HEK293 (cell line): ENCODE data around the gene COG6.

Source experiments
- CTCF ChIA-PET: fragments of 350-600 bp; formaldehyde crosslinking; extraction: SDS; loops from one replicate; lab custom pipeline; 2021; ENCODE audit warnings: antibody characterized with exemption; lab: Yijun Ruan, JAX
- POLR2A ChIA-PET: fragments of 300-600 bp; formaldehyde crosslinking; extraction: SDS; loops from one replicate; lab custom pipeline; 2020; ENCODE audit warnings: antibody characterized with exemption, inconsistent platforms; lab: Yijun Ruan, JAX
- H3K27ac ChIP-seq: fragments of 200-500 bp; sonication (Bioruptor generic); 2 replicates; pipeline ENCODE4 v1.5.1; 2014; ENCODE audit warnings: low read depth, low read length, control low read depth, inconsistent platforms; ENCODE audit errors: extremely low read depth
- H3K36me3 ChIP-seq, 2 experiments: fragments of 200-500 bp in 1 of 2; sonication (Bioruptor generic) in 1 of 2; 1 replicate in 1 of 2; 2 replicates in 1 of 2; pipeline ENCODE4 v1.5.1; 2014 to 2017; ENCODE audit warnings: inconsistent platforms in 2 of 2, low read length in 2 of 2; ENCODE audit not compliant: control insufficient read depth in 2 of 2, insufficient read depth in 1 of 2
- H3K4me1 ChIP-seq: fragments of 200-500 bp; sonication (Bioruptor generic); 2 replicates; pipeline ENCODE4 v1.5.1; 2014; ENCODE audit warnings: mild to moderate bottlenecking, low read length, inconsistent platforms; ENCODE audit not compliant: control insufficient read depth, insufficient read depth
- H3K4me3 ChIP-seq: 2 replicates; pipeline ENCODE4 v1.5.1; 2011; ENCODE audit warnings: low read depth, mild to moderate bottlenecking, control low read depth, low read length, moderate library complexity
- H3K9me3 ChIP-seq: fragments of 200-500 bp; sonication (Bioruptor generic); 2 replicates; pipeline ENCODE4 v1.5.1; 2014; ENCODE audit warnings: low read depth, low read length, inconsistent platforms; ENCODE audit not compliant: control insufficient read depth, insufficient read depth
- BCL11B ChIP-seq: fragments of 450-650 bp; formaldehyde crosslinking; IDR thresholded peaks from 2 replicates; pipeline ENCODE4 v1.5.1; 2016; ENCODE audit warnings: low read depth, missing biosample characterization, missing genetic modification characterization
- HOXC10 ChIP-seq: sonication (generic); formaldehyde crosslinking; IDR thresholded peaks from 2 replicates; pipeline ENCODE4 v1.8.1; 2023; ENCODE audit warnings: mild to moderate bottlenecking, missing genetic modification reagents
- IKZF3 ChIP-seq: fragments of 450-650 bp; IDR thresholded peaks from 2 replicates; pipeline ENCODE4 v1.5.0; 2018; ENCODE audit warnings: missing biosample characterization, mild to moderate bottlenecking, missing genetic modification characterization, moderate library complexity
- KLF1 ChIP-seq: fragments of 450-650 bp; formaldehyde crosslinking; IDR thresholded peaks from 2 replicates; pipeline ENCODE4 v1.5.1; 2016; ENCODE audit warnings: missing biosample characterization, missing genetic modification characterization
- KLF9 ChIP-seq: fragments of 450-650 bp; formaldehyde crosslinking; IDR thresholded peaks from 2 replicates; pipeline ENCODE4 v1.5.1; 2016; ENCODE audit warnings: missing biosample characterization, missing genetic modification characterization, low read depth
- SETDB1 ChIP-seq: IDR thresholded peaks from one replicate; pipeline ENCODE4 v1.6.1; 2017; ENCODE audit warnings: mild to moderate bottlenecking, low read length, moderate library complexity, mixed read lengths; ENCODE audit not compliant: insufficient read length
- YY1 ChIP-seq: fragments of 450-650 bp; formaldehyde crosslinking; IDR thresholded peaks from 2 replicates; pipeline ENCODE4 v1.5.1; 2018; ENCODE audit warnings: missing biosample characterization, missing genetic modification characterization
- ZNF112 ChIP-seq: fragments of 450-650 bp; formaldehyde crosslinking; IDR thresholded peaks from 2 replicates; pipeline ENCODE4 v1.5.0; 2017; ENCODE audit warnings: missing biosample characterization, missing genetic modification characterization
- ZNF121 ChIP-seq: fragments of 450-650 bp; formaldehyde crosslinking; IDR thresholded peaks from 2 replicates; pipeline ENCODE4 v1.5.1; 2016; ENCODE audit warnings: missing biosample characterization, missing genetic modification characterization
- ZNF140 ChIP-seq: fragments of 450-650 bp; formaldehyde crosslinking; IDR thresholded peaks from 2 replicates; pipeline ENCODE4 v1.5.1; 2016; ENCODE audit warnings: missing biosample characterization, missing genetic modification characterization
- ZNF155 ChIP-seq: fragments of 450-650 bp; formaldehyde crosslinking; IDR thresholded peaks from 2 replicates; pipeline ENCODE4 v1.5.1; 2016; ENCODE audit warnings: missing biosample characterization, missing genetic modification characterization
- ZNF2 ChIP-seq: fragments of 450-650 bp; formaldehyde crosslinking; IDR thresholded peaks from 2 replicates; pipeline ENCODE4 v1.5.1; 2016; ENCODE audit warnings: missing biosample characterization, missing genetic modification characterization
- ZNF266 ChIP-seq: fragments of 450-650 bp; formaldehyde crosslinking; IDR thresholded peaks from 2 replicates; pipeline ENCODE4 v1.5.1; 2016; ENCODE audit warnings: missing biosample characterization, missing genetic modification characterization, low read depth
- ZNF302 ChIP-seq: fragments of 450-650 bp; formaldehyde crosslinking; IDR thresholded peaks from 2 replicates; pipeline ENCODE4 v1.5.1; 2016; ENCODE audit warnings: missing biosample characterization, missing genetic modification characterization, low read depth
- ZNF366 ChIP-seq: fragments of 450-650 bp; formaldehyde crosslinking; conservative IDR thresholded peaks from 2 replicates; pipeline ENCODE4 v1.5.1; 2016; ENCODE audit warnings: missing biosample characterization, missing genetic modification characterization
- ZNF416 ChIP-seq: fragments of 450-650 bp; formaldehyde crosslinking; IDR thresholded peaks from 2 replicates; pipeline ENCODE4 v1.5.1; 2016; ENCODE audit warnings: missing biosample characterization, missing genetic modification characterization
- ZNF530 ChIP-seq: fragments of 450-650 bp; formaldehyde crosslinking; IDR thresholded peaks from 2 replicates; pipeline ENCODE4 v1.5.1; 2016; ENCODE audit warnings: low read depth, missing biosample characterization, missing genetic modification characterization
- ZNF549 ChIP-seq: fragments of 450-650 bp; IDR thresholded peaks from 2 replicates; pipeline ENCODE4 v1.5.1; 2018; ENCODE audit warnings: missing biosample characterization, missing genetic modification characterization, mild to moderate bottlenecking, inconsistent platforms, moderate library complexity
- ZNF610 ChIP-seq: fragments of 450-650 bp; formaldehyde crosslinking; IDR thresholded peaks from 2 replicates; pipeline ENCODE4 v1.5.1; 2016; ENCODE audit warnings: missing biosample characterization, missing genetic modification characterization, borderline replicate concordance
- ZNF768 ChIP-seq: fragments of 450-650 bp; formaldehyde crosslinking; IDR thresholded peaks from 2 replicates; pipeline ENCODE4 v1.5.1; 2018; ENCODE audit warnings: missing biosample characterization, mild to moderate bottlenecking, missing genetic modification characterization
- ZNF792 ChIP-seq: fragments of 450-650 bp; formaldehyde crosslinking; IDR thresholded peaks from 2 replicates; pipeline ENCODE4 v1.5.1; 2016; ENCODE audit warnings: missing biosample characterization, missing genetic modification characterization
- TF ChIP-seq, protein P1 (sequence below): fragments of 450-650 bp; formaldehyde crosslinking; IDR thresholded peaks from 2 replicates; pipeline ENCODE4 v1.5.1; 2016; ENCODE audit warnings: missing biosample characterization, missing genetic modification characterization
- TF ChIP-seq, protein P2 (sequence below): fragments of 450-650 bp; formaldehyde crosslinking; IDR thresholded peaks from 2 replicates; pipeline ENCODE4 v1.5.1; 2016; ENCODE audit warnings: missing biosample characterization, missing genetic modification characterization

COG6 gene

DNA sequence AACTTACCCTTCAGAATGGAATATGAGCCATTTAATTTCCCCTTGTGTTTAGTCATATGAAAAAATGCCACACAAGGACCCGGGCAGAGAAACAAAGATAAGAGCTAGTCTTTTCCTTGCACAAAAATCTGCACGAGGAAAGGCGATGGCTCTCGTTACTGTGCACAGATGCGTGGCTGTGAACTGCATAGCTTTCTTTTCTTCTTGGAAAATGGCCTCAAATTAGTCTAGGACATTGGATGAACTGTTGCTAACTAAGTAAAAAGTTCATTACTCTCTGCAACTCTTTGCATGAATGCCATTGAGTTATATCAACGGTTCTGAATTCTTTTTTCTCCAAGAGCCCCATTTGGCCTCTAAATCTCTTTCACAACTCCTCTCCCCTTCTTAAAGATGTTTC, 125.2 kb downstream of the COG6 start (continued):
- TF ChIP-seq BCL11B (tag by site-specific recombination): no peak
- TF ChIP-seq, protein P1, sequence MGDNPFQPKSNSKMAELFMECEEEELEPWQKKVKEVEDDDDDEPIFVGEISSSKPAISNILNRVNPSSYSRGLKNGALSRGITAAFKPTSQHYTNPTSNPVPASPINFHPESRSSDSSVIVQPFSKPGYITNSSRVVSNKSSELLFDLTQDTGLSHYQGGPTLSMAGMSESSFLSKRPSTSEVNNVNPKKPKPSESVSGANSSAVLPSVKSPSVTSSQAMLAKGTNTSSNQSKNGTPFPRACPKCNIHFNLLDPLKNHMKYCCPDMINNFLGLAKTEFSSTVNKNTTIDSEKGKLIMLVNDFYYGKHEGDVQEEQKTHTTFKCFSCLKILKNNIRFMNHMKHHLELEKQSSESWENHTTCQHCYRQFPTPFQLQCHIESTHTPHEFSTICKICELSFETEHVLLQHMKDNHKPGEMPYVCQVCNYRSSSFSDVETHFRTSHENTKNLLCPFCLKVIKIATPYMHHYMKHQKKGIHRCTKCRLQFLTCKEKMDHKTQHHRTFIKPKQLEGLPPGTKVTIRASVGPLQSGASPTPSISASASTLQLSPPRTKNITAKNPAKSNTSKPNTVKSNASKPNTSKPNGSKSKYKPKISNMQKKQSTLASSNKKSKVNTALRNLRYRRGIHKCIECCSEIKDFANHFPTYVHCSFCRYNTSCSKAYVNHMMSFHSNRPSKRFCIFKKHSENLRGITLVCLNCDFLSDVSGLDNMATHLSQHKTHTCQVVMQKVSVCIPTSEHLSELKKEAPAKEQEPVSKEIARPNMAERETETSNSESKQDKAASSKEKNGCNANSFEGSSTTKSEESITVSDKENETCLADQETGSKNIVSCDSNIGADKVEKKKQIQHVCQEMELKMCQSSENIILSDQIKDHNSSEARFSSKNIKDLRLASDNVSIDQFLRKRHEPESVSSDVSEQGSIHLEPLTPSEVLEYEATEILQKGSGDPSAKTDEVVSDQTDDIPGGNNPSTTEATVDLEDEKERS (tag by site-specific recombination): no peak
- no peak for TF ChIP-seq ZNF610 (tag by site-specific recombination)
- TF ChIP-seq ZNF112 (tag by site-specific recombination): no peak

DNA sequence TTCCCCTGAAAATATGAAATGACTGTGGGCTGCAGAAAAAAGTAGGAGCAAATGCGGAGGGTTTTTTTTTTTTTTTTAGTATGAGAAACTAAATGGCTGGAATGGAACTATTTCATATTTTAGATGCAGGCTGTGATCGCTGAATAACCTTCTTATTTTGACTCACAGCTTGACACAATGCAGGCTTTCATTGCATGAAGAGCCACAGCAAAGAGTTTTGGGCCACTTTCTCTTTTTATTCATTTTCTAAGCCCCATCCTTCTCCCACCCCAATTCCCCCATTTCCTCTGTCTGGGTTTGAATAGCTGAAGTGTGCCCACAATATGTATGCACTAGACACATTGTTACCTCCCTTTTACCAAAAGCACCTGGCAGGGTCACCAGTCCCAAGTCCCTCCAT, 125.9 kb downstream of the COG6 start:
- H3K36me3 ChIP-seq: no peaks in the 10 kb centered on the region
- H3K4me1 ChIP-seq: no peaks in the 10 kb centered on the region
- H3K4me3 ChIP-seq: no peak overlapping the region
- ChIA-PET CTCF (interaction anchor here (0.6 kb wide), 2 partner anchors 23 to 70 kb away, joined by 3 read pairs; no protein-coding TSS in a partner anchor), POLR2A (no interaction called here)
- no peak overlapping the region for H3K27ac ChIP-seq
- no peaks in the 10 kb centered on the region for H3K9me3 ChIP-seq
- no peak for TF ChIP-seq ZNF121 (tag by site-specific recombination)
- no peak for TF ChIP-seq ZNF266 (tag by site-specific recombination)
- TF ChIP-seq ZNF549 (tag by site-specific recombination): no peak
- TF ChIP-seq ZNF416 (tag by site-specific recombination): no peak
- no peak for TF ChIP-seq ZNF768
- TF ChIP-seq, protein P2, sequence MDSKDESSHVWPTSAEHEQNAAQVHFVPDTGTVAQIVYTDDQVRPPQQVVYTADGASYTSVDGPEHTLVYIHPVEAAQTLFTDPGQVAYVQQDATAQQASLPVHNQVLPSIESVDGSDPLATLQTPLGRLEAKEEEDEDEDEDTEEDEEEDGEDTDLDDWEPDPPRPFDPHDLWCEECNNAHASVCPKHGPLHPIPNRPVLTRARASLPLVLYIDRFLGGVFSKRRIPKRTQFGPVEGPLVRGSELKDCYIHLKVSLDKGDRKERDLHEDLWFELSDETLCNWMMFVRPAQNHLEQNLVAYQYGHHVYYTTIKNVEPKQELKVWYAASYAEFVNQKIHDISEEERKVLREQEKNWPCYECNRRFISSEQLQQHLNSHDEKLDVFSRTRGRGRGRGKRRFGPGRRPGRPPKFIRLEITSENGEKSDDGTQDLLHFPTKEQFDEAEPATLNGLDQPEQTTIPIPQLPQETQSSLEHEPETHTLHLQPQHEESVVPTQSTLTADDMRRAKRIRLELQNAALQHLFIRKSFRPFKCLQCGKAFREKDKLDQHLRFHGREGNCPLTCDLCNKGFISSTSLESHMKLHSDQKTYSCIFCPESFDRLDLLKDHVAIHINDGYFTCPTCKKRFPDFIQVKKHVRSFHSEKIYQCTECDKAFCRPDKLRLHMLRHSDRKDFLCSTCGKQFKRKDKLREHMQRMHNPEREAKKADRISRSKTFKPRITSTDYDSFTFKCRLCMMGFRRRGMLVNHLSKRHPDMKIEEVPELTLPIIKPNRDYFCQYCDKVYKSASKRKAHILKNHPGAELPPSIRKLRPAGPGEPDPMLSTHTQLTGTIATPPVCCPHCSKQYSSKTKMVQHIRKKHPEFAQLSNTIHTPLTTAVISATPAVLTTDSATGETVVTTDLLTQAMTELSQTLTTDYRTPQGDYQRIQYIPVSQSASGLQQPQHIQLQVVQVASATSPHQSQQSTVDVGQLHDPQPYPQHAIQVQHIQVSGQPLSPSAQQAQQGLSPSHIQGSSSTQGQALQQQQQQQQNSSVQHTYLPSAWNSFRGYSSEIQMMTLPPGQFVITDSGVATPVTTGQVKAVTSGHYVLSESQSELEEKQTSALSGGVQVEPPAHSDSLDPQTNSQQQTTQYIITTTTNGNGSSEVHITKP (tag by site-specific recombination): no peak
- no peak for TF ChIP-seq IKZF3 (tag by site-specific recombination)
- no peak for TF ChIP-seq KLF1 (tag by site-specific recombination)
- TF ChIP-seq ZNF155 (tag by site-specific recombination): no peak
- no peak for TF ChIP-seq ZNF792 (tag by site-specific recombination)
- TF ChIP-seq ZNF140 (tag by site-specific recombination): no peak
- TF ChIP-seq HOXC10: no peak
- TF ChIP-seq ZNF2: no peak
- TF ChIP-seq ZNF302 (tag by site-specific recombination): no peak
- no peak for TF ChIP-seq YY1 (tag by site-specific recombination)
- no peak for TF ChIP-seq ZNF366 (tag by site-specific recombination)
- TF ChIP-seq KLF9 (tag by site-specific recombination): no peak
- TF ChIP-seq ZNF530: no peak
- TF ChIP-seq SETDB1: no peak
